Measurements from ENCODE around the gene EFNA5.

EFNA5 gene

DNA sequence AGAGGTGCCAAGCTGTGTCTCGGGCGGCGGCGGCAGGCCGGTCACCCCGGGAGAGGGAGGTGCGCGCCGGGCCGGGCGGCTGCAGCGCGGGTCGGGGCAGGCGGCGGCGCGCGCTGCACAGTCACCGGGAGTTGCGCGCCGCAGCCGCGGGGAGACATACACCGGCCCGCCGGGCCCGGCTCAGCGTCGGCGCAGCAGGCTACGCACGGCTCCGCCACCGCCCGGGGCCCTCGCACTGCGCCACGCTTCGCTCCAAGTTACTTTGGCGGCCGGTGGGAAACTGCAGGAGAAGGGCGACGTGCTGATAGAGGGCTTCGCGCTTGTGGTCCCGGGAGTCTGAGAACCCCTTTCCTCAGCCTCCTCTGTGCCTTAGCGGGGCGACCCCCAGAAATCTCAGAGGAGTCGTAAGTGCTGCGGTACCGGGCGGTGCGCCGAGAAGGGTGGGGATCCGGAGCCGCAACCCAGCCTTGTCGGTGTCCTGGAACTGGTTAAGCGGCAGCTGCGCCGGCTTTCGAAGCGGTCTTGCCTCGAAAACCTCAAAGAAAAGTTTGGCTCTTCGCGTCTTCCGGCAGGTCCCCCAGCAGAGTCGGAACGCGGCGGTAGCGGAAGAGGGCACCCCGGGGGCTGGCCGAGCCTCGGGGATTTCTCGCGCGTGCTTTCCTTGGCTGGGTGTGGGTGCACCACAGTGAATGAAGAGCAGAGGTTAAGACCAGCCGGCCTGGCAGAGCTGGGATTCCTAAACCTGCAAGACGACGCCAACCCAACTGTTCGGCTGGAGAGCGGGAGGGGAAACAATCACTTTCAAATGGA, at the start of gene EFNA5 (continued):
- TF ChIP-seq ZBTB20 (tag by site-specific recombination; IDR thresholded peaks at IDR 0.05), result peak; percentile 59

DNA sequence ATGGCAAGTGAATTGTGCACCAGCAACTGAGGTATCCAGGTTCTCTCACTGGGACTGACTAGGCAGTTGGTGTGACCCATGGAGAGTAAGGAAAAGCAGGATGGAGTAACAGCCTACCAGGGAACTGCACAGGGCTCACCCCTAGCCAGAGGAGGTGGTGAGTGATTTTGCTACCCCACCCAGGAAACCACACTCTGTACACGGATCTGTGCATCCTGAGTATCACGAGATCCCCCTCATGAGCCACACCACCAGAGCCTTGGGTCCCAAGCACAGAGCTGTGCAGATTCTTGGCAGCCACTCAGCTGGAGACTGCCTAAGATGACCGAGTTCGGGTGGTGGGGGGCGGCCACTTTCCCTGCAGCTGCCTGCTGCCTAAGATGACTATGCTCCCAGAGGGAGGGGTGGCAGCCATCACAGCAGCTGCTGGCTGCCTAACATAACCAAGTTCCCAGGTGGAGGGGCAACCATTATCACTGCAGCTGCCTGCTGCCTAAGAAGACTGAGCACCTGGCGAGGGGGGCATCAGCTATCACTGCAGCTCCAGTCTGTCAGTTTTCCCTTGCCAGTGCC, 48.4 kb upstream of the EFNA5 start:
- CTCF ChIA-PET, result interaction anchor here (0.6 kb wide), 1 partner anchor 153 kb away, joined by 3 read pairs; no protein-coding TSS in a partner anchor
- POLR2A ChIA-PET, result no interaction called here
- Histone ChIP-seq H3K36me3 (ENCODE audit: control insufficient read depth in 2 of 2, insufficient read depth in 1 of 2, low read length in 2 of 2) (no peaks in the 10 kb centered on the region), H3K9me3 (ENCODE audit: control insufficient read depth, insufficient read depth, low read depth, low read length) (no peaks in the 10 kb centered on the region), H3K27ac (ENCODE audit: extremely low read depth, low read depth, low read length) (no peak overlapping the region), H3K4me1 (ENCODE audit: control insufficient read depth, insufficient read depth, low read length) (no peaks in the 10 kb centered on the region), H3K4me3 (ENCODE audit: low read depth, low read length) (no peak overlapping the region)
- TF ChIP-seq ZNF423 (tag by site-specific recombination; IDR thresholded peaks at IDR 0.05) (no peak), ZNF274 (IDR thresholded peaks at IDR 0.05; ENCODE audit: low read length) (no peak), ZNF274 (tag by site-specific recombination; IDR thresholded peaks at IDR 0.05; ENCODE audit: borderline replicate concordance) (no peak), ZNF510 (tag by site-specific recombination; IDR thresholded peaks at IDR 0.05; ENCODE audit: insufficient replicate concordance) (no peak)

DNA sequence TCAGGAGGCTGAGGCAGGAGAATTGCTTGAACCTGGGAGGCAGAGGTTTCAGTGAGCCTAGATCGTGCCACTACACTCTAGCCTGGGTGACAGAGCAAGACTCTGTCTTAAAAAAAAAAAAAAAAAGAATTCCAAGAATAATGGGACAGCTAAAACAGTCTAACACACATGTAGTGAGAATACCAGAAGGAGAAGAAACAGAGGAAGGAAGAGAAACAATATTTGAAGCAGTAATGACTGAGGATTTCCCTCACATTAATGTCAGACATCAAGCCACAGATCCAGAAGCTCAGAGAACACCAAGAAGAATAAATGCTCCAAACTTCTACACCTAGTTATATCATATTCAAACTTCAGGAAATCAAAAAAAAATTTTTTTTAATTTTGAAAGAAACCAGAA, 47.1 kb upstream of the EFNA5 start:
- Histone ChIP-seq H3K4me3 (ENCODE audit: low read depth, low read length) (no peak overlapping the region), H3K9me3 (ENCODE audit: control insufficient read depth, insufficient read depth, low read depth, low read length) (no peaks in the 10 kb centered on the region), H3K4me1 (ENCODE audit: control insufficient read depth, insufficient read depth, low read length) (no peaks in the 10 kb centered on the region), H3K36me3 (ENCODE audit: control insufficient read depth in 2 of 2, insufficient read depth in 1 of 2, low read length in 2 of 2) (no peaks in the 10 kb centered on the region), H3K27ac (ENCODE audit: extremely low read depth, low read depth, low read length) (no peak overlapping the region)
- ChIA-PET CTCF (no interaction called here), POLR2A (no interaction called here)
- TF ChIP-seq ZNF558 (tag by site-specific recombination; IDR thresholded peaks at IDR 0.05) (peak; percentile 75; the same call in 1 of the 2 replicates), ZNF830 (tag by site-specific recombination; IDR thresholded peaks at IDR 0.05; ENCODE audit: low read depth) (no peak), MZF1 (tag by site-specific recombination; IDR thresholded peaks at IDR 0.05; ENCODE audit: borderline replicate concordance) (no peak), HOXD13 (CRISPR knock-in tag; IDR thresholded peaks at IDR 0.05; ENCODE audit: borderline replicate concordance) (no peak), GLIS2 (tag by site-specific recombination; IDR thresholded peaks at IDR 0.05) (no peak), ZNF768 (tag by site-specific recombination; IDR thresholded peaks at IDR 0.05) (no peak), ZNF24 (tag by site-specific recombination; IDR thresholded peaks at IDR 0.05) (no peak), BCL11B (tag by site-specific recombination; IDR thresholded peaks at IDR 0.05; ENCODE audit: low read depth) (no peak)

- Histone ChIP-seq H3K9me3 (ENCODE audit: control insufficient read depth, insufficient read depth, low read depth, low read length) (no peaks in the 10 kb centered on the region), H3K4me1 (ENCODE audit: control insufficient read depth, insufficient read depth, low read length) (no peaks in the 10 kb centered on the region), H3K27ac (ENCODE audit: extremely low read depth, low read depth, low read length) (no peak overlapping the region), H3K4me3 (ENCODE audit: low read depth, low read length) (no peak overlapping the region), H3K36me3 (ENCODE audit: control insufficient read depth in 2 of 2, insufficient read depth in 1 of 2, low read length in 2 of 2) (no peaks in the 10 kb centered on the region)
- POLR2A ChIA-PET, result no interaction called here
- CTCF ChIA-PET, result no interaction called here
- TF ChIP-seq BCL11A (tag by site-specific recombination; IDR thresholded peaks at IDR 0.05; ENCODE audit: low read depth) (no peak), ZNF366 (tag by site-specific recombination; conservative IDR thresholded peaks at IDR 0.05) (no peak), ZSCAN4 (tag by site-specific recombination; IDR thresholded peaks at IDR 0.05) (no peak), ZNF175 (tag by site-specific recombination; IDR thresholded peaks at IDR 0.05) (no peak), ZNF266 (tag by site-specific recombination; IDR thresholded peaks at IDR 0.05; ENCODE audit: low read depth) (no peak), GLIS2 (tag by site-specific recombination; IDR thresholded peaks at IDR 0.05) (no peak), KLF16 (tag by site-specific recombination; IDR thresholded peaks at IDR 0.05) (no peak), ZNF354C (tag by site-specific recombination; IDR thresholded peaks at IDR 0.05; ENCODE audit: borderline replicate concordance, low read depth) (no peak), GLI4 (tag by site-specific recombination; IDR thresholded peaks at IDR 0.05) (no peak), ZNF211 (tag by site-specific recombination; IDR thresholded peaks at IDR 0.05; ENCODE audit: low read depth) (no peak), ZNF155 (tag by site-specific recombination; IDR thresholded peaks at IDR 0.05) (no peak), ZBTB8A (tag by site-specific recombination; IDR thresholded peaks at IDR 0.05) (no peak), ZNF274 (IDR thresholded peaks at IDR 0.05; ENCODE audit: low read length) (no peak), ZNF274 (tag by site-specific recombination; IDR thresholded peaks at IDR 0.05; ENCODE audit: borderline replicate concordance) (no peak), ZNF521 (tag by site-specific recombination; IDR thresholded peaks at IDR 0.05) (no peak), ZNF416 (tag by site-specific recombination; IDR thresholded peaks at IDR 0.05) (no peak), ZNF529 (tag by site-specific recombination; IDR thresholded peaks at IDR 0.05; ENCODE audit: insufficient replicate concordance) (no peak), ZNF785 (tag by site-specific recombination; IDR thresholded peaks at IDR 0.05) (no peak), ZNF639 (tag by site-specific recombination; IDR thresholded peaks at IDR 0.05) (no peak)
Measured at GRCh38 chr5:107713228-107713627, 42.5 kb upstream of the EFNA5 start.

Data from HEK293 (cell line).